ENCODE data around the gene MED28. TPM values are rescaled to one million over a fixed set of nuclear protein-coding genes. Genes with fewer than 3 reads are reported as not detected.

The MED28 gene
- total RNA-seq, 2 donors from 2014 or later = 17.2 to 21.3 TPM

GRCh38 chr4:17647176-17647806 is 32.9 kb downstream of the MED28 start:
- no peak overlapping the region for H3K4me3 ChIP-seq
- no peak for DNase-seq (ENCODE audit: low spot score)
- no peaks in the 10 kb centered on the region for H3K27me3 ChIP-seq (replicated peaks; ENCODE audit: insufficient read depth)
- no peaks in the 10 kb centered on the region for H3K4me1 ChIP-seq (replicated peaks)
- no peaks in the 10 kb centered on the region for H3K36me3 ChIP-seq
- 83% methylated on average over 9 of the region's 9 CpGs for WGBS
- intact Hi-C loops (cut with DNase I) = no loop called here
- H3K27ac ChIP-seq = no peak overlapping the region
- H3K9me3 ChIP-seq = no peaks in the 10 kb centered on the region
- TF ChIP-seq POLR2A (IDR thresholded peaks at IDR 0.05) (no peak), POLR2AphosphoS5 (IDR thresholded peaks at IDR 0.05) (no peak), CTCF (IDR thresholded peaks at IDR 0.05) (no peak)

DNA sequence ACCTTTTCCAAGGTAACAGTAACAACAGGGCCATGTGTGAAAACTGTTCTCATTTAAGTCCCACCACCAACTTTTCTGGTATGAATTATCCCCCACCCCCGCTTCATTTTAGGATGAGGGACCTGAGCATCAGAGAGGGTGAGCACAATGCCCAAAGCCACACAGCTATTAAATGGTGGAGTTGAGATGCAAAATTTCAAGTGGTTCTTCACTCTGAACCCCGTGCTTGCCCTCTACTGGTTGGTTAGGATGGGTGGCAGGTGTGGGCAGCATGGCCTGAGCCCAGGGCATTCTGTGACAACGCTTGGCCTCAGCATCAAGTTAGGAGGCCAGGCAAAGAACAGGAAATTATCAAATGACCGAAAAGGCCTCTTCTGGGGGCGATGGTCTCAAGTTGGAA is 33.5 kb downstream of the MED28 start:
- H3K4me3 ChIP-seq = no peak overlapping the region
- 89% methylated on average over 5 of the region's 5 CpGs for WGBS
- no peak overlapping the region for H3K27ac ChIP-seq
- no peaks in the 10 kb centered on the region for H3K36me3 ChIP-seq
- intact Hi-C loops (cut with DNase I) = no loop called here
- no peak for TF ChIP-seq POLR2A (IDR thresholded peaks at IDR 0.05)
- TF ChIP-seq POLR2AphosphoS5 (IDR thresholded peaks at IDR 0.05) = no peak
- TF ChIP-seq CTCF (IDR thresholded peaks at IDR 0.05) = no peak
- no peaks in the 10 kb centered on the region for H3K27me3 ChIP-seq (replicated peaks; ENCODE audit: insufficient read depth)
- no peak for DNase-seq (ENCODE audit: low spot score)
- no peaks in the 10 kb centered on the region for H3K4me1 ChIP-seq (replicated peaks)
- H3K9me3 ChIP-seq = no peaks in the 10 kb centered on the region

GRCh38 chr4:17650406-17650805 is 36.0 kb downstream of the MED28 start:
- Histone ChIP-seq H3K36me3 (no peaks in the 10 kb centered on the region), H3K4me1 (replicated peaks) (no peaks in the 10 kb centered on the region), H3K9me3 (no peaks in the 10 kb centered on the region), H3K4me3 (no peak overlapping the region), H3K27me3 (replicated peaks; ENCODE audit: insufficient read depth) (no peaks in the 10 kb centered on the region), H3K27ac (no peak overlapping the region)
- intact Hi-C loops (cut with DNase I) = no loop called here
- DNase-seq (ENCODE audit: low spot score) = no peak
- 87% methylated on average over 2 of the region's 2 CpGs for WGBS
- no peak for TF ChIP-seq CTCF (IDR thresholded peaks at IDR 0.05)
- TF ChIP-seq POLR2AphosphoS5 (IDR thresholded peaks at IDR 0.05) = no peak
- no peak for TF ChIP-seq POLR2A (IDR thresholded peaks at IDR 0.05)

GRCh38 chr4:17654701-17655100 is 40.3 kb downstream of the MED28 start:
- no peak for DNase-seq (ENCODE audit: low spot score)
- H3K27ac ChIP-seq = no peak overlapping the region
- no peaks in the 10 kb centered on the region for H3K27me3 ChIP-seq (replicated peaks; ENCODE audit: insufficient read depth)
- no peak overlapping the region for H3K4me3 ChIP-seq
- H3K9me3 ChIP-seq = no peaks in the 10 kb centered on the region
- no peaks in the 10 kb centered on the region for H3K36me3 ChIP-seq
- WGBS = 74% methylated on average over 8 of the region's 8 CpGs
- intact Hi-C loops (cut with DNase I) = no loop called here
- TF ChIP-seq CTCF (IDR thresholded peaks at IDR 0.05) (no peak), POLR2AphosphoS5 (IDR thresholded peaks at IDR 0.05) (no peak), POLR2A (IDR thresholded peaks at IDR 0.05) (no peak)
- no peaks in the 10 kb centered on the region for H3K4me1 ChIP-seq (replicated peaks)

DNA sequence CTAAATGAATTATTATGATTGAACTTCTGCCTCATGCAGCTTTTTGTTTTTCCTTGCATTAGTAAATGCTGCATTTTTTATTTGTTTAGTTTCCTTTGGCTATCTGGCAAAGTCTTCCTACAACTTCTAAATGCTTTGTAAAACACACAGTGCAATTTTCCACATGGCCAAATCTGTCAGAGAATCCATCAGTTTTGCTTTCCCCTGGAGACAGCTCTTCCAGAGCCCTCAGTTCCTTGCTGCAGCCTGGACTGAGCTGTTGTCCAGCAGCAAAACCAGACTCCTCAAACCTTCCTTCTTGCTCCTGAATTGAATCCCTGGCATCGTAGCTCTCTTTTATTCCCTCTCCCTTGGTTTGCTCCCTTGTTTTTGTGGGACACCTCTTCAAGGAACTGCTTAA is 42.6 kb downstream of the MED28 start:
- intact Hi-C loops (cut with DNase I) = no loop called here
- 83% methylated on average over 1 of the region's 1 CpG for WGBS
- H3K36me3 ChIP-seq = no peaks in the 10 kb centered on the region
- H3K4me3 ChIP-seq = no peak overlapping the region
- H3K27me3 ChIP-seq (replicated peaks; ENCODE audit: insufficient read depth) = no peaks in the 10 kb centered on the region
- H3K9me3 ChIP-seq = no peaks in the 10 kb centered on the region
- no peak for TF ChIP-seq CTCF (IDR thresholded peaks at IDR 0.05)
- no peak for TF ChIP-seq POLR2AphosphoS5 (IDR thresholded peaks at IDR 0.05)
- no peak for TF ChIP-seq POLR2A (IDR thresholded peaks at IDR 0.05)
- DNase-seq (ENCODE audit: low spot score) = no peak
- H3K27ac ChIP-seq = no peak overlapping the region
- H3K4me1 ChIP-seq (replicated peaks) = no peaks in the 10 kb centered on the region

All from prostate gland (tissue), 2 donors.